K562 (cell line): ENCODE data around the gene ICAM1. TPM values are rescaled to one million over a fixed set of nuclear protein-coding genes. Genes with fewer than 3 reads are reported as not detected.

Experiments
- CBFA2T3 ChIP-seq: fragments of 450-650 bp; IDR thresholded peaks from 2 replicates; pipeline ENCODE4 v1.6.1; 2017
- CUX1 ChIP-seq: fragments of 200-800 bp; sonication (Bioruptor generic); IDR thresholded peaks from 2 replicates; pipeline ENCODE4 v1.6.1; 2016; ENCODE audit warnings: missing genetic modification characterization, missing compliant biosample characterization
- EP300 ChIP-seq: IDR thresholded peaks from 2 replicates; pipeline ENCODE4 v1.6.1; 2012; ENCODE audit warnings: low read length, improper control_type of control experiment
- IRF2 ChIP-seq: sonication (generic); formaldehyde crosslinking; IDR thresholded peaks from 2 replicates; pipeline ENCODE4 v1.8.1; 2022; ENCODE audit warnings: mild to moderate bottlenecking, missing genetic modification reagents
- KDM5B ChIP-seq: fragments of 200-600 bp; sonication (generic); IDR thresholded peaks from 2 replicates; pipeline ENCODE4 v1.6.1; 2012; ENCODE audit warnings: low read depth, mild to moderate bottlenecking, moderate library complexity, low read length, control low read depth, inconsistent platforms; ENCODE audit not compliant: insufficient replicate concordance
- KLF1 ChIP-seq: fragments of 450-650 bp; IDR thresholded peaks from 2 replicates; pipeline ENCODE4 v1.6.1; 2016; ENCODE audit warnings: missing genetic modification characterization, missing compliant biosample characterization
- KLF16 ChIP-seq: IDR thresholded peaks from 2 replicates; pipeline ENCODE4 v1.6.1; 2016; ENCODE audit warnings: antibody characterized with exemption
- MAFF ChIP-seq: IDR thresholded peaks from 2 replicates; pipeline ENCODE4 v1.6.1; 2012; ENCODE audit warnings: low read length, improper control_type of control experiment
- MBD2 ChIP-seq: sonication (generic); IDR thresholded peaks from 2 replicates; pipeline ENCODE4 v1.6.1; 2016; ENCODE audit warnings: low read depth, borderline replicate concordance
- NR2F6 ChIP-seq: fragments of 450-650 bp; formaldehyde crosslinking; IDR thresholded peaks from 2 replicates; pipeline ENCODE4 v1.4.0; 2020; ENCODE audit warnings: mild to moderate bottlenecking
- PHB ChIP-seq: fragments of 250-450 bp; sonication (Bioruptor Pico); IDR thresholded peaks from 2 replicates; pipeline ENCODE4 v1.5.0; 2021
- POLR2G ChIP-seq: fragments of 200-400 bp; formaldehyde crosslinking; IDR thresholded peaks from 2 replicates; pipeline ENCODE4 v1.6.1; 2017; ENCODE audit warnings: low read depth, mild to moderate bottlenecking, antibody characterized with exemption, low read length, moderate library complexity
- RFX7 ChIP-seq: fragments of 250-450 bp; sonication (Bioruptor Pico); IDR thresholded peaks from 2 replicates; pipeline ENCODE4 v1.5.1; 2021; ENCODE audit warnings: mild to moderate bottlenecking
- TGIF2 ChIP-seq: sonication (generic); formaldehyde crosslinking; IDR thresholded peaks from 2 replicates; pipeline ENCODE4 v1.8.1; 2022; ENCODE audit warnings: mild to moderate bottlenecking, missing genetic modification reagents, moderate library complexity
- WHSC1 ChIP-seq: IDR thresholded peaks from one replicate; pipeline ENCODE4 v1.6.1; 2012; ENCODE audit warnings: low read length, control low read depth, inconsistent platforms
- ZFX ChIP-seq: sonication (generic); formaldehyde crosslinking; IDR thresholded peaks from 2 replicates; pipeline ENCODE4 v1.8.0; 2022; ENCODE audit warnings: mild to moderate bottlenecking, missing genetic modification reagents, moderate library complexity
- ZNF12 ChIP-seq: sonication (generic); formaldehyde crosslinking; IDR thresholded peaks from 2 replicates; pipeline ENCODE4 v1.4.0; 2020; ENCODE audit warnings: mild to moderate bottlenecking, missing genetic modification reagents
- ZNF282 ChIP-seq: sonication (generic); formaldehyde crosslinking; IDR thresholded peaks from 2 replicates; pipeline ENCODE4 v1.8.1; 2023; ENCODE audit warnings: missing genetic modification reagents
- ZNF561 ChIP-seq: fragments of 450-650 bp; formaldehyde crosslinking; conservative IDR thresholded peaks from 2 replicates; pipeline ENCODE4 v1.4.0; 2020; ENCODE audit warnings: mild to moderate bottlenecking, moderate library complexity
- ZNF586 ChIP-seq: fragments of 450-650 bp; formaldehyde crosslinking; conservative IDR thresholded peaks from 2 replicates; pipeline ENCODE4 v1.4.0; 2020; ENCODE audit warnings: mild to moderate bottlenecking, moderate library complexity
- polyA plus RNA-seq, 8 experiments: library from polyadenylated mRNA; depleted of rRNA in 4 of 8; stranded (reverse) in 5 of 8; unstranded in 3 of 8; fragments of >200 nt; fragmentation: Nextera tagmentation in 2 of 8; fragmentation: Illumina TruSeq in 1 of 8; extraction: Ambion mirVana in 2 of 8; extraction: Trizol in 1 of 8; gene quantifications; 2 replicates each; pipeline versions ENCODE4 v1.2.1 to v1.2.3, GENCODE V29; 2011 to 2014; ENCODE audit warnings: inconsistent platforms in 1 of 8, missing spikeins in 1 of 8
- total RNA-seq, 7 experiments: library from RNA; depleted of rRNA in 6 of 7; stranded (reverse); fragments of >200 nt in 6 of 7; fragmentation: Illumina TruSeq in 2 of 7; extraction: Trizol in 2 of 7; gene quantifications; 2 replicates each; pipeline versions ENCODE4 v1.2.1 to v1.2.3, GENCODE V29; 2011 to 2021; ENCODE audit warnings: low replicate concordance in 1 of 7
- TF ChIP-seq, protein P1 (sequence below): fragments of 250-450 bp; sonication (Bioruptor Pico); IDR thresholded peaks from 2 replicates; pipeline ENCODE4 v1.9.0; 2021; ENCODE audit warnings: mild to moderate bottlenecking, inconsistent platforms
- TF ChIP-seq, protein P2 (sequence below): sonication (generic); formaldehyde crosslinking; IDR thresholded peaks from 2 replicates; pipeline ENCODE4 v1.4.0; 2020; ENCODE audit warnings: mild to moderate bottlenecking, missing genetic modification reagents

ICAM1 gene
- total and polyA plus RNA-seq, 9 of the 15 experiments (the other 6 are each of a cell fraction or from before 2014, with no cell fraction given) = 2.3 to 24.4 (median 13.4) TPM

GRCh38 chr19:10289836-10290356 is 19.0 kb downstream of the ICAM1 start, which contains the start of gene ICAM5 (continued):
- TF ChIP-seq POLR2G = peak; percentile 85
- TF ChIP-seq KLF1 (tag) = no peak
- no peak for TF ChIP-seq NR2F6 (CRISPR knock-in tag)
- peak; percentile 47 for TF ChIP-seq KDM5B
- peak; percentile 13; the same call in 1 of the 2 replicates for TF ChIP-seq MBD2
- TF ChIP-seq, protein P1, sequence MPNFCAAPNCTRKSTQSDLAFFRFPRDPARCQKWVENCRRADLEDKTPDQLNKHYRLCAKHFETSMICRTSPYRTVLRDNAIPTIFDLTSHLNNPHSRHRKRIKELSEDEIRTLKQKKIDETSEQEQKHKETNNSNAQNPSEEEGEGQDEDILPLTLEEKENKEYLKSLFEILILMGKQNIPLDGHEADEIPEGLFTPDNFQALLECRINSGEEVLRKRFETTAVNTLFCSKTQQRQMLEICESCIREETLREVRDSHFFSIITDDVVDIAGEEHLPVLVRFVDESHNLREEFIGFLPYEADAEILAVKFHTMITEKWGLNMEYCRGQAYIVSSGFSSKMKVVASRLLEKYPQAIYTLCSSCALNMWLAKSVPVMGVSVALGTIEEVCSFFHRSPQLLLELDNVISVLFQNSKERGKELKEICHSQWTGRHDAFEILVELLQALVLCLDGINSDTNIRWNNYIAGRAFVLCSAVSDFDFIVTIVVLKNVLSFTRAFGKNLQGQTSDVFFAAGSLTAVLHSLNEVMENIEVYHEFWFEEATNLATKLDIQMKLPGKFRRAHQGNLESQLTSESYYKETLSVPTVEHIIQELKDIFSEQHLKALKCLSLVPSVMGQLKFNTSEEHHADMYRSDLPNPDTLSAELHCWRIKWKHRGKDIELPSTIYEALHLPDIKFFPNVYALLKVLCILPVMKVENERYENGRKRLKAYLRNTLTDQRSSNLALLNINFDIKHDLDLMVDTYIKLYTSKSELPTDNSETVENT (CRISPR knock-in tag) = no peak
- TF ChIP-seq RFX7 (CRISPR knock-in tag) = no peak
- no peak for TF ChIP-seq ZNF561
- TF ChIP-seq KLF16 = no peak
- TF ChIP-seq ZFX (CRISPR knock-in tag) = 0 out of 2 replicates have a peak, but pooled peaks have one; percentile 38
- no peak for TF ChIP-seq IRF2 (CRISPR knock-in tag)
- no peak; the same call in 1 of the 2 replicates for TF ChIP-seq EP300
- TF ChIP-seq, protein P2, sequence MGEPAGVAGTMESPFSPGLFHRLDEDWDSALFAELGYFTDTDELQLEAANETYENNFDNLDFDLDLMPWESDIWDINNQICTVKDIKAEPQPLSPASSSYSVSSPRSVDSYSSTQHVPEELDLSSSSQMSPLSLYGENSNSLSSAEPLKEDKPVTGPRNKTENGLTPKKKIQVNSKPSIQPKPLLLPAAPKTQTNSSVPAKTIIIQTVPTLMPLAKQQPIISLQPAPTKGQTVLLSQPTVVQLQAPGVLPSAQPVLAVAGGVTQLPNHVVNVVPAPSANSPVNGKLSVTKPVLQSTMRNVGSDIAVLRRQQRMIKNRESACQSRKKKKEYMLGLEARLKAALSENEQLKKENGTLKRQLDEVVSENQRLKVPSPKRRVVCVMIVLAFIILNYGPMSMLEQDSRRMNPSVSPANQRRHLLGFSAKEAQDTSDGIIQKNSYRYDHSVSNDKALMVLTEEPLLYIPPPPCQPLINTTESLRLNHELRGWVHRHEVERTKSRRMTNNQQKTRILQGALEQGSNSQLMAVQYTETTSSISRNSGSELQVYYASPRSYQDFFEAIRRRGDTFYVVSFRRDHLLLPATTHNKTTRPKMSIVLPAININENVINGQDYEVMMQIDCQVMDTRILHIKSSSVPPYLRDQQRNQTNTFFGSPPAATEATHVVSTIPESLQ (CRISPR knock-in tag) = no peak
- TF ChIP-seq PHB = no peak
- TF ChIP-seq TGIF2 (CRISPR knock-in tag) = no peak
- no peak for TF ChIP-seq CUX1 (CRISPR knock-in tag)
- no peak for TF ChIP-seq ZNF586 (CRISPR knock-in tag)
- no peak for TF ChIP-seq WHSC1
- no peak for TF ChIP-seq MAFF
- no peak for TF ChIP-seq CBFA2T3
- TF ChIP-seq ZNF12 (CRISPR knock-in tag) = no peak; the same call in 1 of the 2 replicates
- TF ChIP-seq ZNF282 = no peak
